Measurements from ENCODE around the gene SGPP2.

SGPP2 gene

GRCh38 chr2:222592176-222592575 lies 167.8 kb downstream of the SGPP2 start:
- Histone ChIP-seq H2AFZ (ENCODE audit: low read depth, low read length) (no peak overlapping the region), H3K27ac (ENCODE audit: low read length) (no peak overlapping the region), H3K4me1 (ENCODE audit: insufficient read depth, low read length) (no peaks in the 10 kb centered on the region), H4K20me1 (ENCODE audit: insufficient read depth, low read length) (no peaks in the 10 kb centered on the region), H3K4me2 (ENCODE audit: insufficient read depth, low read length) (no peak overlapping the region), H3K27me3 (ENCODE audit: insufficient read depth, low read length, poor library complexity) (no peaks in the 10 kb centered on the region), H3K79me2 (ENCODE audit: insufficient read depth, low read length) (peaks cover 5% of the 10 kb centered on the region; the same call in 1 of the 2 replicates), H3K9ac (ENCODE audit: low read depth, low read length) (no peak overlapping the region), H3K4me3 (ENCODE audit: low read depth in 1 of 2, low read length in 2 of 2) (no peak overlapping the region), H3K9me3 (ENCODE audit: insufficient read depth, low read length, severe bottlenecking) (peaks cover 6% of the 10 kb centered on the region), H3K36me3 (ENCODE audit: insufficient read depth, low read length) (peaks cover 67% of the 10 kb centered on the region)
- DNase-seq (no peak), ATAC-seq (ENCODE audit: insufficient read depth, low read depth) (no peak)
- no peak for TF ChIP-seq EZH2 (IDR thresholded peaks at IDR 0.05; ENCODE audit: borderline replicate concordance, low read depth, low read length, severe bottlenecking)
- no peak for TF ChIP-seq CTCF (IDR thresholded peaks at IDR 0.05; ENCODE audit: borderline replicate concordance, extremely low read depth, low read length, poor library complexity, severe bottlenecking)

- H4K20me1 ChIP-seq (ENCODE audit: insufficient read depth, low read length) = peaks cover 2% of the 10 kb centered on the region; the same call in 1 of the 2 replicates
- peaks cover 6% of the 10 kb centered on the region for H3K9me3 ChIP-seq (ENCODE audit: insufficient read depth, low read length, severe bottlenecking)
- H3K4me3 ChIP-seq (ENCODE audit: low read depth in 1 of 2, low read length in 2 of 2) = no peak overlapping the region
- TF ChIP-seq EZH2 (IDR thresholded peaks at IDR 0.05; ENCODE audit: borderline replicate concordance, low read depth, low read length, severe bottlenecking) (no peak), CTCF (IDR thresholded peaks at IDR 0.05; ENCODE audit: borderline replicate concordance, extremely low read depth, low read length, poor library complexity, severe bottlenecking) (no peak)
- H3K27ac ChIP-seq (ENCODE audit: low read length) = no peak overlapping the region
- no peak overlapping the region for H3K9ac ChIP-seq (ENCODE audit: low read depth, low read length)
- H3K79me2 ChIP-seq (ENCODE audit: insufficient read depth, low read length) = peaks cover 5% of the 10 kb centered on the region; the same call in 1 of the 2 replicates
- H3K27me3 ChIP-seq (ENCODE audit: insufficient read depth, low read length, poor library complexity) = no peaks in the 10 kb centered on the region
- DNase-seq (no peak), ATAC-seq (ENCODE audit: insufficient read depth, low read depth) (no peak)
- peaks cover 92% of the 10 kb centered on the region for H3K36me3 ChIP-seq (ENCODE audit: insufficient read depth, low read length)
- no peak overlapping the region for H2AFZ ChIP-seq (ENCODE audit: low read depth, low read length)
- no peak overlapping the region for H3K4me2 ChIP-seq (ENCODE audit: insufficient read depth, low read length)
- no peaks in the 10 kb centered on the region for H3K4me1 ChIP-seq (ENCODE audit: insufficient read depth, low read length)
Observed at GRCh38 chr2:222594679-222595078, 170.3 kb downstream of the SGPP2 start.

- TF ChIP-seq EZH2 (IDR thresholded peaks at IDR 0.05; ENCODE audit: borderline replicate concordance, low read depth, low read length, severe bottlenecking) = no peak
- no peak for TF ChIP-seq CTCF (IDR thresholded peaks at IDR 0.05; ENCODE audit: borderline replicate concordance, extremely low read depth, low read length, poor library complexity, severe bottlenecking)
- no peak overlapping the region for H3K4me2 ChIP-seq (ENCODE audit: insufficient read depth, low read length)
- H4K20me1 ChIP-seq (ENCODE audit: insufficient read depth, low read length) = peaks cover 2% of the 10 kb centered on the region; the same call in 1 of the 2 replicates
- DNase-seq (no peak), ATAC-seq (ENCODE audit: insufficient read depth, low read depth) (no peak)
- H3K36me3 ChIP-seq (ENCODE audit: insufficient read depth, low read length) = peaks cover 95% of the 10 kb centered on the region
- no peaks in the 10 kb centered on the region for H3K27me3 ChIP-seq (ENCODE audit: insufficient read depth, low read length, poor library complexity)
- H3K4me3 ChIP-seq (ENCODE audit: low read depth in 1 of 2, low read length in 2 of 2) = no peak overlapping the region
- no peak overlapping the region for H2AFZ ChIP-seq (ENCODE audit: low read depth, low read length)
- peaks cover under 1% of the 10 kb centered on the region for H3K9me3 ChIP-seq (ENCODE audit: insufficient read depth, low read length, severe bottlenecking)
- H3K27ac ChIP-seq (ENCODE audit: low read length) = no peak overlapping the region
- H3K4me1 ChIP-seq (ENCODE audit: insufficient read depth, low read length) = no peaks in the 10 kb centered on the region
- H3K9ac ChIP-seq (ENCODE audit: low read depth, low read length) = no peak overlapping the region
- H3K79me2 ChIP-seq (ENCODE audit: insufficient read depth, low read length) = peaks cover 3% of the 10 kb centered on the region; the same call in 1 of the 2 replicates
Observed at GRCh38 chr2:222595581-222595980, 171.2 kb downstream of the SGPP2 start.

- H3K4me3 ChIP-seq (ENCODE audit: low read depth in 1 of 2, low read length in 2 of 2) = no peak overlapping the region
- H4K20me1 ChIP-seq (ENCODE audit: insufficient read depth, low read length) = peaks cover 7% of the 10 kb centered on the region; the same call in 1 of the 2 replicates
- ATAC-seq (ENCODE audit: insufficient read depth, low read depth) (no peak), DNase-seq (no peak)
- TF ChIP-seq EZH2 (IDR thresholded peaks at IDR 0.05; ENCODE audit: borderline replicate concordance, low read depth, low read length, severe bottlenecking) (no peak), CTCF (IDR thresholded peaks at IDR 0.05; ENCODE audit: borderline replicate concordance, extremely low read depth, low read length, poor library complexity, severe bottlenecking) (no peak)
- peaks cover 77% of the 10 kb centered on the region for H3K36me3 ChIP-seq (ENCODE audit: insufficient read depth, low read length)
- no peak overlapping the region for H2AFZ ChIP-seq (ENCODE audit: low read depth, low read length)
- no peak overlapping the region for H3K4me2 ChIP-seq (ENCODE audit: insufficient read depth, low read length)
- no peaks in the 10 kb centered on the region for H3K4me1 ChIP-seq (ENCODE audit: insufficient read depth, low read length)
- H3K9ac ChIP-seq (ENCODE audit: low read depth, low read length) = no peak overlapping the region
- H3K27ac ChIP-seq (ENCODE audit: low read length) = no peak overlapping the region
- H3K27me3 ChIP-seq (ENCODE audit: insufficient read depth, low read length, poor library complexity) = no peaks in the 10 kb centered on the region
- H3K79me2 ChIP-seq (ENCODE audit: insufficient read depth, low read length) = no peaks in the 10 kb centered on the region
- no peaks in the 10 kb centered on the region for H3K9me3 ChIP-seq (ENCODE audit: insufficient read depth, low read length, severe bottlenecking)
Observed at GRCh38 chr2:222598611-222599010, 174.3 kb downstream of the SGPP2 start.
